ENCODE data around the gene ATP6V1G2.
A peak's percentile ranks its signal among the peaks of the same experiment; 100 is the strongest.
"Not testable (repeated sequence)": the region's sequence is repeated elsewhere in the genome, so short reads cannot be mapped to it uniquely, and the experiment has no call there.

ATP6V1G2 gene

GRCh38 chr6:31546339-31546957 lies at the start of gene ATP6V1G2:
Gene ATP6V1G2 (minus strand): TSS chr6:31546608. CDS start chr6:31546559, 49 bp downstream.
- peak; percentile 94 for DNase-seq (ENCODE audit: low spot score)

GRCh38 chr6:31592396-31592771 lies 46.0 kb upstream of the ATP6V1G2 start:
- DNase-seq (ENCODE audit: low spot score) = no peak

- DNase-seq (ENCODE audit: low spot score) = not testable (repeated sequence)
Measured at GRCh38 chr6:31590691-31591090, 44.3 kb upstream of the ATP6V1G2 start.

- no peak for DNase-seq (ENCODE audit: low spot score)
Measured at GRCh38 chr6:31588871-31589650, 42.7 kb upstream of the ATP6V1G2 start.

DNA sequence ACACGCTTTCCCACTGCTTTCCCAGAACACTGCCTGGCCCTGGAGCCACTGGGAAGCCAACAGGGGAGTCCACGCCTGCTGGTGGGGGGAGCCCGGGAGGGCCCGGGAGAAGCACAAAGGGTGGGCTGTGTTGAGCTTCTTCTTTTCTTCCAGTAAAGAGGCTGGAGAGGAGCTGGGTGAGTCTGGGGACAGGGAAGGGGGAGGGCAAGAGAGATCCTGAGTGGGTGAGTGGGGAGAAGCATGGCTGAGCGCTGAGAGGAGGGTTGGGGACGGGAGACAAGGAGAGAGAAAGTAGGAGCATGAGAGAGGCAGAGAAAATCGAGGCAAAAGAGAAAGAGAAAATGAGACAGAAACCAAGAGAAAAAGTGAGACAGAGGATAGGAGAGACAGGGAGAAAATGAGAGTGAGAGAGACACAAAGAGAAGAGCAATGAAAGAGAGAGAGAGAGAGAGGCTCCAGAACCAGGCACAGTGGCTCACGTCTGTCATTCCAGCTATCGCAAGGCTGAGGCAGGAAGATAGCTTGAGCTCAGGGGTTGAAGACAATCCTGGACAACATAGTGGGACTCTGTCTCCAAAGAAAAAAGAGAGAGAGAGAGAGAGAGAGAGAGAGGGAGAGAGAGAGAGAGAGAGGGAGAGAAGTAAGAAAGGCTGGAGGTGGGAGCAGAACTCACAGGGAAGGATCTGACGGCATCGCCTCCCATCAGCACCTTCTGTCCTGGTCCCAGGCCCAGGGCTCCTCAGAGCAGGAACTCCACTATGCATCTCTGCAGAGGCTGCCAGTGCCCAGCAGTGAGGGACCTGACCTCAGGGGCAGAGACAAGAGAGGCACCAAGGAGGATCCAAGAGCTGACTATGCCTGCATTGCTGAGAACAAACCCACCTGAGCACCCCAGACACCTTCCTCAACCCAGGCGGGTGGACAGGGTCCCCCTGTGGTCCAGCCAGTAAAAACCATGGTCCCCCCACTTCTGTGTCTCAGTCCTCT lies 41.7 kb upstream of the ATP6V1G2 start:
- DNase-seq (ENCODE audit: low spot score) = no peak

GRCh38 chr6:31586599-31587281 lies 40.3 kb upstream of the ATP6V1G2 start:
- no peak for DNase-seq (ENCODE audit: low spot score)

DNA sequence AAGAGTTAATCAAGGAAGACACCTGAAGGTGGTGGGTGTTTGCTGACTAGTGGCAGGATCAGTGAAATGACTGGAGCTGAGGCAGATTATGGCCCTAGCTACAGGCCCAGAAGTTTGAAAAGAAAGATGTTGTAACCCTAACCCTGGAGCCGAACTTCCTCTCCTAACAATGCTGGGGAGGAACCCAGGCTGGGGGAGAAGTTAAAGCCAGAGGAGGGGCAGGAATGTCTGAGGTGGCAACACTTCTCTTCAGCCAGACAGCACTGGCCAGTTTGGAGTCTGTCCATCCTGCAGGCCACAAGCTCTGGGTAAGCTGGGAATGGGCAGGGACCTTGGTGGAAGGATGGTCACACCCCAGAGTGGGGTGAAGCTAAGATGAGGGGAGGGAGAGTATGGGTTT lies 39.6 kb upstream of the ATP6V1G2 start, which contains the start of gene LST1:
LST1 (plus strand) TSS at position 270 of the 400 bp plus-strand sequence. CDS start 1,023 bp downstream, outside the sequence.
- no peak for DNase-seq (ENCODE audit: low spot score)

DNA sequence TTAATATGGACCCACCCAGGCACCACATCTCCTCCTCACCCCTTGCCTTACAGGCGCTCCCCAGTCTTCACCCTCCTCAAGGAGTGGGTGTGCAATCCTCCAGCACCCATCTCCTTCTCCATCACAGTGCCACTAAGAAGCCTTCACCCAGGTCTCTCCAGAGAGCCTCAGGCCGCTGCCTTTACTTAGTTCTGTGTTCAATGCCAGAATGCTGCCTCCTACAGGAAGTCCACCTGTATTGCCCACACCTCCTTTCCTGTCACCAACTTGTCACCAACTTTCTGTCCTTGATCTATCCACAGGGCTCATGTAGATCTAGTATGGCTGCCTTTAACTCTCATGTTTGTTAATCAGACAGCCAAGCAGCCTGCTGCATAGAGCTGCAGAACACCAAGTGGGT lies 39.1 kb upstream of the ATP6V1G2 start:
- peak; percentile 71 for DNase-seq (ENCODE audit: low spot score)

- peak; percentile 65 for DNase-seq (ENCODE audit: low spot score)
Measured at GRCh38 chr6:31582230-31582643, 35.8 kb upstream of the ATP6V1G2 start, which contains the start of gene LTB. Gene LTB (minus strand): TSS chr6:31582424. CDS start chr6:31582417, 7 bp downstream.

DNA sequence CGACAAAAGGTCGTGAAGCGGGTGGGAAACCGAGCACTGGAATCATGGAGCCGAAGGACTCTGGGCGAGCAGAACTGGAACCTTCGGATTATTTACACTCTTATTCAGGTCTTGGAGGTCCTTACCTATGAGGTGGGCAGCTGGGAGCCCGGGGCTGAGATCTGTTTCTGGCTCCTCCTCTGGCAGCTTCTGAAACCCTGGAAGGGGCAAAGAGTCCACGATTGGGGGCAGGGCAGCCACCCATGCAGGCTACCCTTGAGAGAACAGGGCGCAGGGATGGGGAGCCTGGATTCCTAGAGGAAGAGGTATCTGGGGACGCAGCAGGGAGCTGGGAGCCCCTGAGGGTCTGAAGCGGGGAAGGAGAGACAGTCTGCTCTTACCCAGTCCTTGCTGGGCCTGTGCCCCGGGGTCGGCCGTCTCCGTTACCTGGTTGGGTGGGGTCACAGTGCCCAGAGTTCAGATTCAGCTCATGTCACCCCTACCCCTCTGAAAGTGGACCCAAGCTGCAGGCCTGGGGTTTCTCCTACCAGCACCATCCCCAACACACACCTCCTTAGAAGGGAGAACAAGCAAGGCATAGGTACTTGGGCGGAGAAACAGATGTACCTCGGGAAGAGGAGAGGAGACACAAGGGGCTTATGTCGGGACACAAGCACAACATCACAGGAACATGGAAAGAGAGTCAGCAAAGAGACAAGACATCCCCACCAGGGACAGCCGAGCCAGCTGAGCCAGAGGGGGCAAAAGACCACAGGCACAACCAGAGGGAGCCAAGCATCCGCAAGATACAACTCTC lies 35.2 kb upstream of the ATP6V1G2 start:
- peak; percentile 34 for DNase-seq (ENCODE audit: low spot score)

DNA sequence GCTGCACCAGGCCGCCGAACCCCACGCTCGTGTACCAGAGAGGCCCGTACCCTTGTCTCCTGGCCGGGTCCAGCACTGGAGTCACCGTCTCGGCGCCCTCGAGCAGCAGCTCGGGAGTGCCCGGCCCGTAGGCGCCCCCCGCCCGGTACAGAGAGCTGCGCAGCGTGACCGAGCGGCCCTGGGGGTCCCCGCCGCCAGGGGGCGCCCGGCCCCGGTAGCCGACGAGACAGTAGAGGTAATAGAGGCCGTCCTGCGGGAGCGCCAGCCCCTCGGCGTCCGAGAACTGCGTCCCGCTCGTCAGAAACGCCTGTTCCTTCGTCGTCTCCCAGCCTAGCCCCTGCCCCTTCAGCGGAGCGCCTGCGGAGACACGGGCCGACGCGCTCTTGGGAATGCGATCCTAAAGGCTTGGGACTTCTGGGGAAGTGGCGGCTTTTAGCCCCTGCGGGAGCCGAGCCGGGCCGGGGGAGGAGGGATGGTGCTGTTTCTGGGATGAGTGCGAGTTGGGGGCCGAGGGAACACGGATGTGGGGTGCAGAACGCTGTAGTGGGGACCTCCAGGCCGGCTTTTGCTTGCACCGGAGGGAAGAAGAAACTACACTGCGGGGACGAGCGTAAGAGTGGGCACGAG lies 34.5 kb upstream of the ATP6V1G2 start:
- DNase-seq (ENCODE audit: low spot score) = peak; percentile 84

DNA sequence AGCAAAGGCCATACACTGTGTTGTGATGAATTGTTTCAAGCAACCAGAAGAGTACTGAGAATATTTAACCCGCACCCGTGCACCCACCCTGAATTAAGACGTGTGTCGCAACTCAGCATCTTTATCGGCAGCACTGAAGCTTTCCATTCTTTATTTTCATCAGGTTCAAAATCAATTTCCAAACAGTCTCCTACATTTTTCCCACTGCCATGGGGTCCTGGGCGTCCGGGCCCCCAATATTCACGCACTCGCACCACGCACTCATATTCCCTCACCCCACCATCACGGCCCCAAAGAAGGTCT lies 34.0 kb upstream of the ATP6V1G2 start:
- DNase-seq (ENCODE audit: low spot score) = no peak

- DNase-seq (ENCODE audit: low spot score) = no peak
Measured at GRCh38 chr6:31579546-31580437, 33.4 kb upstream of the ATP6V1G2 start.

- DNase-seq (ENCODE audit: low spot score) = no peak
Measured at GRCh38 chr6:31579119-31579505, 32.7 kb upstream of the ATP6V1G2 start.

DNA sequence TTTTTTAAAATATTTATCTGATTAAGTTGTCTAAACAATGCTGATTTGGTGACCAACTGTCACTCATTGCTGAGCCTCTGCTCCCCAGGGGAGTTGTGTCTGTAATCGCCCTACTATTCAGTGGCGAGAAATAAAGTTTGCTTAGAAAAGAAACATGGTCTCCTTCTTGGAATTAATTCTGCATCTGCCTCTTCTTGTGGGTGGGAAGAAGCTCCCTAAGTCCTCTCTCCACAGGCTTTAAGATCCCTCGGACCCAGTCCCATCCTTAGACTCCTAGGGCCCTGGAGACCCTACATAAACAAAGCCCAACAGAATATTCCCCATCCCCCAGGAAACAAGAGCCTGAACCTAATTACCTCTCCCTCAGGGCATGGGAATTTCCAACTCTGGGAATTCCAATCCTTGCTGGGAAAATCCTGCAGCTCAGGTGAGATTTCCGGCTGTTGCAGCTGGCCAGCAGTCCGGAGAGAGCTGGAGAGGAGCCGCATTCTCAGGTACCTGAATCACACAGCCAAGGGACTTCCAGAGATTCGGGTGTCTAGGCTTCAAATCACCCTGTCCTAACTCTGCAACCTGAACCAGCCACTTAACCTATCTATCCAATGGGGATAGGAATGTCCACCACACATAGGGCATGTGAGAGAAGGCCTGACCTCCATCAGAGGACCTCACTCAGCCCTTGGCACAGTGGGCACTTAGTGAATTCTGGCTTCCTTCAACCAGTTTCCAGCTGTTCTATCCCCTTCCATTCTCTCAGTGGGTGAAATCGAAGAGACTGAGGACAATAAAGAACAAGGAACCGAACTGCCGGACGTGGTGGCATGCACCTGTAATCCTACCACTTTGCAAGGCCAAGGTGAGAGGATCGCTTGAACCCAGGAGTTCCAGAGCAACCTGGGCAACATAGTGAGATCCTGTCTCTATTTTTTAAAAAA lies 32.0 kb upstream of the ATP6V1G2 start:
- no peak for DNase-seq (ENCODE audit: low spot score)

DNA sequence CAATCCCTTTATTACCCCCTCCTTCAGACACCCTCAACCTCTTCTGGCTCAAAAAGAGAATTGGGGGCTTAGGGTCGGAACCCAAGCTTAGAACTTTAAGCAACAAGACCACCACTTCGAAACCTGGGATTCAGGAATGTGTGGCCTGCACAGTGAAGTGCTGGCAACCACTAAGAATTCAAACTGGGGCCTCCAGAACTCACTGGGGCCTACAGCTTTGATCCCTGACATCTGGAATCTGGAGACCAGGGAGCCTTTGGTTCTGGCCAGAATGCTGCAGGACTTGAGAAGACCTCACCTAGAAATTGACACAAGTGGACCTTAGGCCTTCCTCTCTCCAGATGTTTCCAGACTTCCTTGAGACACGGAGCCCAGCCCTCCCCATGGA lies 31.2 kb upstream of the ATP6V1G2 start:
- DNase-seq (ENCODE audit: low spot score) = no peak

GRCh38 chr6:31576897-31577578 lies 30.6 kb upstream of the ATP6V1G2 start:
- no peak for DNase-seq (ENCODE audit: low spot score)

Data from NAMALWA (cell line).